Testis (tissue), 2 donors: Measurements from ENCODE around the gene CORO1A.
"Not testable (repeated sequence)": the region's sequence is repeated elsewhere in the genome, so short reads cannot be mapped to it uniquely, and the experiment has no call there.

ENCODE experiments used
- POLR2A ChIP-seq: fragments of 450-650 bp; IDR thresholded peaks from one replicate; pipeline ENCODE4 v1.6.1; 2017; ENCODE audit warnings: antibody characterized with exemption, mild to moderate bottlenecking, moderate library complexity
- TF ChIP-seq, protein P1 (sequence below), 3 experiments: fragments of 450-650 bp in 2 of 3; fragments of 200-600 bp in 1 of 3; sonication (generic) in 1 of 3; IDR thresholded peaks; one replicate each; pipeline ENCODE4 v1.5.1; 2016 to 2019; ENCODE audit warnings: antibody characterized with exemption in 3 of 3, mild to moderate bottlenecking in 2 of 3, moderate library complexity in 1 of 3

DNA sequence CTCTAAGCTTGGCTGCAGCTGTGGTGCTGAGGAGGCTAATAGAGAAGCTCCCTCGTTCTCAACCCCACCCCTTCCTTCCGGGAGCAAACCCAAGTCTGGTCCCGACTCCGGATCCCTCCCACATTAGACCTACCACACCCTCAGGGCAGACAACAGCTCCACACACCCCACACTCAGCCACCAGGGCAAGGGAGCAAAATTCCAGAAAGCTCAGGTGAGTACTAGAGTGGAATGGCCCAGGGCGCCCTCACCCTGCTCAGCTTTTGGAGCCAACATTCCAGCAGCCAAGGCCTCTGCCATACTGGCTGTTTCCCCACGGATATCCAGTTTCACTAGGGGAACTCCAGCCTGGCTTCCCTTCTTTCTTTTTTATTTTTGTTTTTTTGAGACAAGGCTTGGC lies 25.6 kb downstream of the CORO1A start:
- not testable (repeated sequence) for TF ChIP-seq POLR2A
- TF ChIP-seq, protein P1, sequence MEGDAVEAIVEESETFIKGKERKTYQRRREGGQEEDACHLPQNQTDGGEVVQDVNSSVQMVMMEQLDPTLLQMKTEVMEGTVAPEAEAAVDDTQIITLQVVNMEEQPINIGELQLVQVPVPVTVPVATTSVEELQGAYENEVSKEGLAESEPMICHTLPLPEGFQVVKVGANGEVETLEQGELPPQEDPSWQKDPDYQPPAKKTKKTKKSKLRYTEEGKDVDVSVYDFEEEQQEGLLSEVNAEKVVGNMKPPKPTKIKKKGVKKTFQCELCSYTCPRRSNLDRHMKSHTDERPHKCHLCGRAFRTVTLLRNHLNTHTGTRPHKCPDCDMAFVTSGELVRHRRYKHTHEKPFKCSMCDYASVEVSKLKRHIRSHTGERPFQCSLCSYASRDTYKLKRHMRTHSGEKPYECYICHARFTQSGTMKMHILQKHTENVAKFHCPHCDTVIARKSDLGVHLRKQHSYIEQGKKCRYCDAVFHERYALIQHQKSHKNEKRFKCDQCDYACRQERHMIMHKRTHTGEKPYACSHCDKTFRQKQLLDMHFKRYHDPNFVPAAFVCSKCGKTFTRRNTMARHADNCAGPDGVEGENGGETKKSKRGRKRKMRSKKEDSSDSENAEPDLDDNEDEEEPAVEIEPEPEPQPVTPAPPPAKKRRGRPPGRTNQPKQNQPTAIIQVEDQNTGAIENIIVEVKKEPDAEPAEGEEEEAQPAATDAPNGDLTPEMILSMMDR (IDR thresholded peaks at IDR 0.05), result not testable (repeated sequence)
